Right lobe of liver (tissue), 4 donors: ENCODE measurements around the gene TTC24.

Experiments
- POLR2A ChIP-seq: fragments of 450-650 bp; IDR thresholded peaks from one replicate; pipeline ENCODE4 v1.6.1; 2017; ENCODE audit warnings: antibody characterized with exemption, mild to moderate bottlenecking
- TF ChIP-seq, protein P1 (sequence below), 4 donors: fragments of 200-600 bp in 3 of 4; fragments of 450-650 bp in 1 of 4; IDR thresholded peaks; one replicate each; pipeline versions ENCODE4 v1.5.1 to v1.8.0; 2016 to 2022; ENCODE audit warnings: antibody characterized with exemption in 4 of 4, mild to moderate bottlenecking in 2 of 4
- donor health status: DM: no; HTN: no; CAD: no.
- donor health status: DM: no; HTN: no; CAD: no.
- donor health status: DM: no; HTN: yes; CAD: no.

DNA sequence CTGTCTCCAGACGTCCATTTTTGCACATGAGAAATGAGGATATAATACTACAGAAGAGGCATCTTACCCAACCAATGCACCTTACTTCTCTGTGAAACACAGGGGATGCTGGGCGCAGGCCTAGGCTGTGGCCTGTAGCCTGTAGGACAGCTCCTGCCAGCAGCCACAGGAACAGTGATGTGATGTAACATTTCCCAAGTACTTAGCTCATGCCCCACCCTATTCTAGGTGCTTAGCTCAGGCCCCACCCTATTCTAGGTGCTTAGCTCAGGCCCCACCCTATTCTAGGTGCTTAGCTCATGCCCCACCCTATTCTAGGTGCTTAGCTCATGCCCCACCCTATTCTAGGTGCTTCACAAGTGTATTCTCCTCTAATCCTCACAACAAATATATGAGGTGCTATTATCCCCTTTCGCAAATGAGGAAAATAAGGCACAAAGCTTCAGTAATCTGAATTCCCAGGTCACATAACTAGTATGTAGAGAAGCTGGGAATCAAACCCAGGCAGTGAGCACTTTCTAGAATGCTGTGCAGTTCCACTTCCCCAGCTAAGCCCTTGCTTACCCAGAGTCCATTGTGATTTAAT lies 7.5 kb downstream of the TTC24 start:
- TF ChIP-seq, protein P1, sequence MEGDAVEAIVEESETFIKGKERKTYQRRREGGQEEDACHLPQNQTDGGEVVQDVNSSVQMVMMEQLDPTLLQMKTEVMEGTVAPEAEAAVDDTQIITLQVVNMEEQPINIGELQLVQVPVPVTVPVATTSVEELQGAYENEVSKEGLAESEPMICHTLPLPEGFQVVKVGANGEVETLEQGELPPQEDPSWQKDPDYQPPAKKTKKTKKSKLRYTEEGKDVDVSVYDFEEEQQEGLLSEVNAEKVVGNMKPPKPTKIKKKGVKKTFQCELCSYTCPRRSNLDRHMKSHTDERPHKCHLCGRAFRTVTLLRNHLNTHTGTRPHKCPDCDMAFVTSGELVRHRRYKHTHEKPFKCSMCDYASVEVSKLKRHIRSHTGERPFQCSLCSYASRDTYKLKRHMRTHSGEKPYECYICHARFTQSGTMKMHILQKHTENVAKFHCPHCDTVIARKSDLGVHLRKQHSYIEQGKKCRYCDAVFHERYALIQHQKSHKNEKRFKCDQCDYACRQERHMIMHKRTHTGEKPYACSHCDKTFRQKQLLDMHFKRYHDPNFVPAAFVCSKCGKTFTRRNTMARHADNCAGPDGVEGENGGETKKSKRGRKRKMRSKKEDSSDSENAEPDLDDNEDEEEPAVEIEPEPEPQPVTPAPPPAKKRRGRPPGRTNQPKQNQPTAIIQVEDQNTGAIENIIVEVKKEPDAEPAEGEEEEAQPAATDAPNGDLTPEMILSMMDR (IDR thresholded peaks at IDR 0.05) = no peak
- no peak for TF ChIP-seq POLR2A
